ENCODE measurements around the gene ZC3H13. TPM values are rescaled to one million over a fixed set of nuclear protein-coding genes. Genes with fewer than 3 reads are reported as not detected.

ZC3H13 gene
- total RNA-seq, 2 experiments from 2014 or later, result 37.0 to 47.3 TPM

GRCh38 chr13:46025157-46025556 is 27.4 kb downstream of the ZC3H13 start:
- Mint-ChIP-seq H3K4me3 (no peak overlapping the region), H3K4me1 (ENCODE audit: low read depth) (peaks cover 15% of the 10 kb centered on the region), H3K36me3 (peaks cover 25% of the 10 kb centered on the region), H3K9me3 (peaks cover 3% of the 10 kb centered on the region), H3K27ac (no peak overlapping the region), H3K27me3 (no peaks in the 10 kb centered on the region)
- no peak for DNase-seq
- POLR2A ChIA-PET, result no interaction called here
- intact Hi-C loops (cut with micrococcal nuclease), result no loop called here
- CTCF ChIA-PET, result interaction anchor here (0.6 kb wide), 1 partner anchor 109 kb away, joined by 3 read pairs; no protein-coding TSS in a partner anchor

- no peak for DNase-seq
- Mint-ChIP-seq H3K36me3 (peaks cover 9% of the 10 kb centered on the region), H3K4me3 (no peak overlapping the region), H3K4me1 (ENCODE audit: low read depth) (peaks cover 6% of the 10 kb centered on the region), H3K27ac (no peak overlapping the region), H3K27me3 (no peaks in the 10 kb centered on the region), H3K9me3 (no peaks in the 10 kb centered on the region)
- ChIA-PET POLR2A (no interaction called here), CTCF (no interaction called here)
- intact Hi-C loops (cut with micrococcal nuclease), result loop anchor here (5.0 kb wide), 1 partner anchor 55 kb away; no protein-coding TSS in a partner anchor
Measured at GRCh38 chr13:46022481-46022880, 30.1 kb downstream of the ZC3H13 start.

GRCh38 chr13:46016216-46016615 is 36.3 kb downstream of the ZC3H13 start:
- CTCF ChIA-PET, result no interaction called here
- Mint-ChIP-seq H3K27ac (no peak overlapping the region), H3K36me3 (peaks cover 15% of the 10 kb centered on the region), H3K4me1 (ENCODE audit: low read depth) (no peaks in the 10 kb centered on the region), H3K4me3 (no peak overlapping the region), H3K27me3 (no peaks in the 10 kb centered on the region), H3K9me3 (no peaks in the 10 kb centered on the region)
- DNase-seq, result no peak
- intact Hi-C loops (cut with micrococcal nuclease), result no loop called here
- POLR2A ChIA-PET, result no interaction called here

- Mint-ChIP-seq H3K36me3 (peaks cover 15% of the 10 kb centered on the region), H3K4me1 (ENCODE audit: low read depth) (no peaks in the 10 kb centered on the region), H3K27ac (no peak overlapping the region), H3K27me3 (no peaks in the 10 kb centered on the region), H3K4me3 (no peak overlapping the region), H3K9me3 (no peaks in the 10 kb centered on the region)
- no peak for DNase-seq
- CTCF ChIA-PET, result no interaction called here
- POLR2A ChIA-PET, result no interaction called here
- intact Hi-C loops (cut with micrococcal nuclease), result no loop called here
Measured at GRCh38 chr13:46015366-46015765, 37.2 kb downstream of the ZC3H13 start.

- no peak overlapping the region for H3K27ac Mint-ChIP-seq
- ChIA-PET POLR2A (no interaction called here), CTCF (no interaction called here)
- H3K4me1 Mint-ChIP-seq (ENCODE audit: low read depth), result no peaks in the 10 kb centered on the region
- no peak for DNase-seq
- no peak overlapping the region for H3K4me3 Mint-ChIP-seq
- intact Hi-C loops (cut with micrococcal nuclease), result no loop called here
- H3K9me3 Mint-ChIP-seq, result no peaks in the 10 kb centered on the region
- H3K36me3 Mint-ChIP-seq, result peaks cover 20% of the 10 kb centered on the region
- H3K27me3 Mint-ChIP-seq, result no peaks in the 10 kb centered on the region
Measured at GRCh38 chr13:46012404-46012803, 40.1 kb downstream of the ZC3H13 start.

GRCh38 chr13:46010148-46010547 is 42.4 kb downstream of the ZC3H13 start:
- Mint-ChIP-seq H3K9me3 (no peaks in the 10 kb centered on the region), H3K4me1 (ENCODE audit: low read depth) (no peaks in the 10 kb centered on the region), H3K27ac (no peak overlapping the region), H3K36me3 (peaks cover 19% of the 10 kb centered on the region), H3K4me3 (no peak overlapping the region), H3K27me3 (no peaks in the 10 kb centered on the region)
- ChIA-PET CTCF (interaction anchor here (1.1 kb wide), 1 partner anchor 117 kb away, joined by 6 read pairs; no protein-coding TSS in a partner anchor), POLR2A (no interaction called here)
- DNase-seq, result no peak
- intact Hi-C loops (cut with micrococcal nuclease), result no loop called here

GRCh38 chr13:46008631-46009030 is 43.9 kb downstream of the ZC3H13 start:
- DNase-seq, result no peak
- intact Hi-C loops (cut with micrococcal nuclease), result no loop called here
- Mint-ChIP-seq H3K4me1 (ENCODE audit: low read depth) (no peaks in the 10 kb centered on the region), H3K36me3 (peaks cover 19% of the 10 kb centered on the region), H3K9me3 (no peaks in the 10 kb centered on the region), H3K27me3 (no peaks in the 10 kb centered on the region), H3K27ac (no peak overlapping the region), H3K4me3 (no peak overlapping the region)
- POLR2A ChIA-PET, result no interaction called here
- CTCF ChIA-PET, result no interaction called here

- no peaks in the 10 kb centered on the region for H3K27me3 Mint-ChIP-seq
- POLR2A ChIA-PET, result no interaction called here
- H3K9me3 Mint-ChIP-seq, result no peaks in the 10 kb centered on the region
- intact Hi-C loops (cut with micrococcal nuclease), result no loop called here
- no peak for DNase-seq
- no peak overlapping the region for H3K4me3 Mint-ChIP-seq
- CTCF ChIA-PET, result no interaction called here
- H3K36me3 Mint-ChIP-seq, result peaks cover 29% of the 10 kb centered on the region
- H3K27ac Mint-ChIP-seq, result no peak overlapping the region
- H3K4me1 Mint-ChIP-seq (ENCODE audit: low read depth), result no peaks in the 10 kb centered on the region
Measured at GRCh38 chr13:46006688-46007452, 45.7 kb downstream of the ZC3H13 start.

GRCh38 chr13:46004491-46004890 is 48.1 kb downstream of the ZC3H13 start:
- Mint-ChIP-seq H3K4me3 (no peak overlapping the region), H3K9me3 (no peaks in the 10 kb centered on the region), H3K27ac (no peak overlapping the region), H3K4me1 (ENCODE audit: low read depth) (no peaks in the 10 kb centered on the region), H3K36me3 (peaks cover 35% of the 10 kb centered on the region), H3K27me3 (no peaks in the 10 kb centered on the region)
- ChIA-PET POLR2A (no interaction called here), CTCF (no interaction called here)
- no peak for DNase-seq
- intact Hi-C loops (cut with micrococcal nuclease), result no loop called here

- intact Hi-C loops (cut with micrococcal nuclease), result no loop called here
- no peak overlapping the region for H3K27ac Mint-ChIP-seq
- H3K4me1 Mint-ChIP-seq (ENCODE audit: low read depth), result peaks cover 13% of the 10 kb centered on the region
- no peak overlapping the region for H3K4me3 Mint-ChIP-seq
- ChIA-PET POLR2A (no interaction called here), CTCF (no interaction called here)
- no peaks in the 10 kb centered on the region for H3K27me3 Mint-ChIP-seq
- DNase-seq, result no peak
- no peaks in the 10 kb centered on the region for H3K9me3 Mint-ChIP-seq
- peaks cover 23% of the 10 kb centered on the region for H3K36me3 Mint-ChIP-seq
Measured at GRCh38 chr13:45996631-45997030, 55.9 kb downstream of the ZC3H13 start.

GRCh38 chr13:45995245-45995644 is 57.3 kb downstream of the ZC3H13 start:
- Mint-ChIP-seq H3K9me3 (no peaks in the 10 kb centered on the region), H3K4me3 (no peak overlapping the region), H3K27ac (no peak overlapping the region), H3K27me3 (no peaks in the 10 kb centered on the region), H3K36me3 (peaks cover 16% of the 10 kb centered on the region), H3K4me1 (ENCODE audit: low read depth) (peaks cover 13% of the 10 kb centered on the region)
- intact Hi-C loops (cut with micrococcal nuclease), result no loop called here
- no peak for DNase-seq
- POLR2A ChIA-PET, result no interaction called here
- CTCF ChIA-PET, result no interaction called here

- H3K9me3 Mint-ChIP-seq, result no peaks in the 10 kb centered on the region
- H3K27me3 Mint-ChIP-seq, result no peaks in the 10 kb centered on the region
- POLR2A ChIA-PET, result no interaction called here
- no peak overlapping the region for H3K4me3 Mint-ChIP-seq
- CTCF ChIA-PET, result no interaction called here
- intact Hi-C loops (cut with micrococcal nuclease), result no loop called here
- H3K36me3 Mint-ChIP-seq, result peaks cover 14% of the 10 kb centered on the region
- peaks cover 13% of the 10 kb centered on the region for H3K4me1 Mint-ChIP-seq (ENCODE audit: low read depth)
- no peak for DNase-seq
- H3K27ac Mint-ChIP-seq, result no peak overlapping the region
Measured at GRCh38 chr13:45994752-45995151, 57.8 kb downstream of the ZC3H13 start.

- DNase-seq, result no peak
- H3K9me3 Mint-ChIP-seq, result no peaks in the 10 kb centered on the region
- ChIA-PET CTCF (no interaction called here), POLR2A (no interaction called here)
- H3K27ac Mint-ChIP-seq, result no peak overlapping the region
- peaks cover 2% of the 10 kb centered on the region for H3K4me1 Mint-ChIP-seq (ENCODE audit: low read depth)
- H3K27me3 Mint-ChIP-seq, result no peaks in the 10 kb centered on the region
- H3K36me3 Mint-ChIP-seq, result peaks cover 33% of the 10 kb centered on the region
- intact Hi-C loops (cut with micrococcal nuclease), result no loop called here
- H3K4me3 Mint-ChIP-seq, result no peak overlapping the region
Measured at GRCh38 chr13:45989607-45990006, 62.9 kb downstream of the ZC3H13 start.

Measured in activated CD4-positive, alpha-beta memory T cell treated with anti-CD3 and anti-CD28 coated beads for 36 hours (primary cell).